Measurements from ENCODE around the gene SORCS3.

DNA sequence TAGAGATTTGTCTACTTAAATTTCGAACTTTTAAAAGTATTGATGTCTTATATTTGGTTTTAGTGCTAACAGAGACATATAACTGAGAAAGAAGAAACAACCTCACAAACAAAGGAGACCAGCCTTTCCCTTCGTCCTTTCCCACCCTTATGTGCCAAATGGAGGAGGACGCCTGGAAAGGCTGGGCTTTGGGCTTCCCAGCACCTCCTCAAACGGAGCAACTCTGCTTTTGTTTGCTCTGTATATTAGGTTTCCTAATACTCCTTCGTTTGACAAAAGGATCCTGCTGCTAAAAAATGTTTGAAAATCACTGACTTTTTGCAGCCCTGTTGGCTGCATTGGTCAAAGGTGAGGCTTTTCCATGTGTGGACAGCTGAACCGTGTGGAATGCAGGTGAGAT, 471.8 kb downstream of the SORCS3 start:
- no peak for TF ChIP-seq POLR2A (IDR thresholded peaks at IDR 0.05)
- TF ChIP-seq, protein P1, sequence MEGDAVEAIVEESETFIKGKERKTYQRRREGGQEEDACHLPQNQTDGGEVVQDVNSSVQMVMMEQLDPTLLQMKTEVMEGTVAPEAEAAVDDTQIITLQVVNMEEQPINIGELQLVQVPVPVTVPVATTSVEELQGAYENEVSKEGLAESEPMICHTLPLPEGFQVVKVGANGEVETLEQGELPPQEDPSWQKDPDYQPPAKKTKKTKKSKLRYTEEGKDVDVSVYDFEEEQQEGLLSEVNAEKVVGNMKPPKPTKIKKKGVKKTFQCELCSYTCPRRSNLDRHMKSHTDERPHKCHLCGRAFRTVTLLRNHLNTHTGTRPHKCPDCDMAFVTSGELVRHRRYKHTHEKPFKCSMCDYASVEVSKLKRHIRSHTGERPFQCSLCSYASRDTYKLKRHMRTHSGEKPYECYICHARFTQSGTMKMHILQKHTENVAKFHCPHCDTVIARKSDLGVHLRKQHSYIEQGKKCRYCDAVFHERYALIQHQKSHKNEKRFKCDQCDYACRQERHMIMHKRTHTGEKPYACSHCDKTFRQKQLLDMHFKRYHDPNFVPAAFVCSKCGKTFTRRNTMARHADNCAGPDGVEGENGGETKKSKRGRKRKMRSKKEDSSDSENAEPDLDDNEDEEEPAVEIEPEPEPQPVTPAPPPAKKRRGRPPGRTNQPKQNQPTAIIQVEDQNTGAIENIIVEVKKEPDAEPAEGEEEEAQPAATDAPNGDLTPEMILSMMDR (IDR thresholded peaks at IDR 0.05): no peak

All from esophagus squamous epithelium (tissue), 4 donors.